Bronchial smooth muscle cell (primary cell): ENCODE measurements around the gene SETSIP. TPM values are rescaled to one million over a fixed set of nuclear protein-coding genes. Genes with fewer than 3 reads are reported as not detected.

Source experiments
- total RNA-seq: library from RNA; depleted of rRNA; stranded (reverse); fragments of >200 nt; gene quantifications from 2 replicates; pipeline ENCODE4 v1.2.1, GENCODE V29; 2014

The SETSIP gene
- 0.16 TPM in 1 of 2 replicates, not detected in the other for total RNA-seq

GRCh38 chr1:92075311-92075710 is at the start of gene SETSIP:
Gene SETSIP, minus strand, starts transcription at chr1:92075411. Its CDS starts 0 bp downstream, at chr1:92075411.

GRCh38 chr1:92080128-92080985 is 5.1 kb upstream of the SETSIP start, which contains the start of gene BTBD8:
Gene BTBD8, plus strand, starts transcription at chr1:92080345. Its CDS starts 227 bp downstream, at chr1:92080572.

Other genes with a start within 250 kb of the SETSIP start
- 58.3 and 68.6 TPM in 2 replicates for gene TGFBR3, start 189.3 kb downstream of the SETSIP start, total RNA-seq
- gene BRDT, start 126.0 kb downstream of the SETSIP start, total RNA-seq = not detected in 2 replicates
- gene EPHX4, start 45.4 kb downstream of the SETSIP start, total RNA-seq = 0.16 and 0.17 TPM in 2 replicates
- 4.1 and 4.7 TPM in 2 replicates for gene BTBD8, start 4.9 kb upstream of the SETSIP start, total RNA-seq
- not detected in 2 replicates for gene C1orf146, start 142.5 kb upstream of the SETSIP start, total RNA-seq
- gene GLMN, start 223.6 kb upstream of the SETSIP start, total RNA-seq = 3.7 and 9.0 TPM in 2 replicates
- gene RPAP2, start 223.6 kb upstream of the SETSIP start, total RNA-seq = 3.9 and 4.6 TPM in 2 replicates